GM12891 (cell line): ENCODE data around the gene NAT8.
"Not testable (repeated sequence)": the region's sequence is repeated elsewhere in the genome, so short reads cannot be mapped to it uniquely, and the experiment has no call there.

Experiments
- PAX5 ChIP-seq: IDR thresholded peaks from 2 replicates; pipeline ENCODE4 v1.6.1; 2011; ENCODE audit warnings: low read length, moderate library complexity, mild to moderate bottlenecking; ENCODE audit not compliant: insufficient read depth, severe bottlenecking
- POLR2A ChIP-seq: IDR thresholded peaks from 2 replicates; pipeline ENCODE4 v1.6.1; 2011; ENCODE audit warnings: low read depth, low read length, control low read depth
- POLR2AphosphoS5 ChIP-seq: IDR thresholded peaks from 2 replicates; pipeline ENCODE4 v1.6.1; 2011; ENCODE audit warnings: low read depth, low read length, control low read depth
- POU2F2 ChIP-seq: IDR thresholded peaks from 2 replicates; pipeline ENCODE4 v1.6.1; 2011; ENCODE audit warnings: low read depth, mild to moderate bottlenecking, control low read depth, low read length, moderate library complexity
- TAF1 ChIP-seq: IDR thresholded peaks from 2 replicates; pipeline ENCODE4 v1.6.1; 2011; ENCODE audit warnings: low read depth, low read length, control low read depth

GRCh38 chr2:73690372-73691088, 48.3 kb upstream of the NAT8 start:
- not testable (repeated sequence) for TF ChIP-seq POLR2AphosphoS5, POLR2A, PAX5, TAF1, POU2F2
